Vagina (tissue), 2 donors: Measurements from ENCODE around the gene SNAP91.

ENCODE experiments used
- POLR2AphosphoS5 ChIP-seq, 2 donors: sonication (generic); formaldehyde crosslinking; IDR thresholded peaks; one replicate each; pipeline ENCODE4 v1.9.0; 2017; ENCODE audit warnings: antibody characterized with exemption in 2 of 2, mild to moderate bottlenecking in 2 of 2, low read depth in 1 of 2; ENCODE audit not compliant: insufficient read depth in 1 of 2
- TF ChIP-seq, protein P1 (sequence below), 3 experiments: fragments of 450-650 bp in 2 of 3; fragments of 200-600 bp in 1 of 3; sonication (generic) in 1 of 3; IDR thresholded peaks; one replicate each; pipeline ENCODE4 v1.5.1; 2017 to 2019; ENCODE audit warnings: antibody characterized with exemption in 3 of 3, mild to moderate bottlenecking in 2 of 3, moderate library complexity in 2 of 3

DNA sequence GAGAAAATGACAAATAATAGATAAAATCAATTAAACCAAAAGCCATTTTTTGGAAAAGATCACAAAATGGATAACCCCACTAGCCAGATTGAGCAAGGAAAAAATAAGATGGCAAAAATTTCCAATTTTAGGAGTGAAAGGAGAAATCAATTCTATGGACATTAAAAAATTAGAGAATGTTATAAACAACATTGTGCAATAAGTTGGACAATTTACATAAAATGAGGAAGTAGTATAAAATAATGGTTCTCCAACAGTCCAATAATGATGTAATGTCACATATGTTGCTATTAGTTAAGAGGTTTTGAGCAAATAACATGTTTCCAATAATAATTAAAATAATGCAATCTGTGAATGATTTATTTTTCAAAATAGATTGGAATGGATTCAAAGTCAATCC, 3.1 kb upstream of the SNAP91 start:
- TF ChIP-seq, protein P1, sequence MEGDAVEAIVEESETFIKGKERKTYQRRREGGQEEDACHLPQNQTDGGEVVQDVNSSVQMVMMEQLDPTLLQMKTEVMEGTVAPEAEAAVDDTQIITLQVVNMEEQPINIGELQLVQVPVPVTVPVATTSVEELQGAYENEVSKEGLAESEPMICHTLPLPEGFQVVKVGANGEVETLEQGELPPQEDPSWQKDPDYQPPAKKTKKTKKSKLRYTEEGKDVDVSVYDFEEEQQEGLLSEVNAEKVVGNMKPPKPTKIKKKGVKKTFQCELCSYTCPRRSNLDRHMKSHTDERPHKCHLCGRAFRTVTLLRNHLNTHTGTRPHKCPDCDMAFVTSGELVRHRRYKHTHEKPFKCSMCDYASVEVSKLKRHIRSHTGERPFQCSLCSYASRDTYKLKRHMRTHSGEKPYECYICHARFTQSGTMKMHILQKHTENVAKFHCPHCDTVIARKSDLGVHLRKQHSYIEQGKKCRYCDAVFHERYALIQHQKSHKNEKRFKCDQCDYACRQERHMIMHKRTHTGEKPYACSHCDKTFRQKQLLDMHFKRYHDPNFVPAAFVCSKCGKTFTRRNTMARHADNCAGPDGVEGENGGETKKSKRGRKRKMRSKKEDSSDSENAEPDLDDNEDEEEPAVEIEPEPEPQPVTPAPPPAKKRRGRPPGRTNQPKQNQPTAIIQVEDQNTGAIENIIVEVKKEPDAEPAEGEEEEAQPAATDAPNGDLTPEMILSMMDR (IDR thresholded peaks at IDR 0.05): no peak
- no peak for TF ChIP-seq POLR2AphosphoS5 (IDR thresholded peaks at IDR 0.05; ENCODE audit: insufficient read depth in 1 of 2, low read depth in 1 of 2)
